Liver (tissue), 3 donors: Measurements from ENCODE around the gene CCDC187.

Source experiments
- CTCF ChIP-seq: fragments of 150-350 bp; IDR thresholded peaks from 2 replicates; pipeline ENCODE4 v1.5.1; 2017; ENCODE audit warnings: improper control_type of control experiment, low read depth, low read length; ENCODE audit not compliant: missing input control
- EGR1 ChIP-seq, 2 donors: IDR thresholded peaks; 2 replicates each; pipeline ENCODE4 v1.6.1; 2016 to 2018; ENCODE audit warnings: antibody characterized with exemption in 2 of 2, low read depth in 2 of 2
- FOXA1 ChIP-seq: IDR thresholded peaks from 2 replicates; pipeline ENCODE4 v1.6.1; 2016; ENCODE audit warnings: antibody characterized with exemption
- GABPA ChIP-seq, 2 donors: IDR thresholded peaks in 1 of 2; conservative IDR thresholded peaks in 1 of 2; 2 replicates each; pipeline ENCODE4 v1.6.1; 2016; ENCODE audit warnings: antibody characterized with exemption in 2 of 2, mild to moderate bottlenecking in 1 of 2, moderate library complexity in 1 of 2
- JUND ChIP-seq, 2 donors: IDR thresholded peaks; 2 replicates each; pipeline ENCODE4 v1.6.1; 2016; ENCODE audit warnings: antibody characterized with exemption in 2 of 2
- MAX ChIP-seq: IDR thresholded peaks from 2 replicates; pipeline ENCODE4 v1.6.1; 2016; ENCODE audit warnings: antibody characterized with exemption
- NR2F2 ChIP-seq: IDR thresholded peaks from 2 replicates; pipeline ENCODE4 v1.6.1; 2016; ENCODE audit warnings: antibody characterized with exemption
- RAD21 ChIP-seq, 2 donors: IDR thresholded peaks; 2 replicates each; pipeline ENCODE4 v1.6.1; 2016; ENCODE audit warnings: antibody characterized with exemption in 2 of 2, mild to moderate bottlenecking in 2 of 2
- RXRA ChIP-seq, 2 donors: IDR thresholded peaks; 2 replicates each; pipeline ENCODE4 v1.6.1; 2017 to 2018; ENCODE audit warnings: antibody characterized with exemption in 2 of 2, mild to moderate bottlenecking in 1 of 2
- SP1 ChIP-seq: IDR thresholded peaks from 2 replicates; pipeline ENCODE4 v1.6.1; 2018; ENCODE audit warnings: antibody characterized with exemption, mild to moderate bottlenecking
- TAF1 ChIP-seq: conservative IDR thresholded peaks from 2 replicates; pipeline ENCODE4 v1.6.1; 2016; ENCODE audit warnings: antibody characterized with exemption, mild to moderate bottlenecking
- ZBTB33 ChIP-seq: IDR thresholded peaks from 2 replicates; pipeline ENCODE4 v1.6.1; 2016; ENCODE audit warnings: antibody characterized with exemption
- TF ChIP-seq, protein P1 (sequence below): IDR thresholded peaks from 2 replicates; pipeline ENCODE4 v1.6.1; 2016; ENCODE audit warnings: antibody characterized with exemption, mild to moderate bottlenecking
- donor health status: healthy.
- donor health status: healthy.

DNA sequence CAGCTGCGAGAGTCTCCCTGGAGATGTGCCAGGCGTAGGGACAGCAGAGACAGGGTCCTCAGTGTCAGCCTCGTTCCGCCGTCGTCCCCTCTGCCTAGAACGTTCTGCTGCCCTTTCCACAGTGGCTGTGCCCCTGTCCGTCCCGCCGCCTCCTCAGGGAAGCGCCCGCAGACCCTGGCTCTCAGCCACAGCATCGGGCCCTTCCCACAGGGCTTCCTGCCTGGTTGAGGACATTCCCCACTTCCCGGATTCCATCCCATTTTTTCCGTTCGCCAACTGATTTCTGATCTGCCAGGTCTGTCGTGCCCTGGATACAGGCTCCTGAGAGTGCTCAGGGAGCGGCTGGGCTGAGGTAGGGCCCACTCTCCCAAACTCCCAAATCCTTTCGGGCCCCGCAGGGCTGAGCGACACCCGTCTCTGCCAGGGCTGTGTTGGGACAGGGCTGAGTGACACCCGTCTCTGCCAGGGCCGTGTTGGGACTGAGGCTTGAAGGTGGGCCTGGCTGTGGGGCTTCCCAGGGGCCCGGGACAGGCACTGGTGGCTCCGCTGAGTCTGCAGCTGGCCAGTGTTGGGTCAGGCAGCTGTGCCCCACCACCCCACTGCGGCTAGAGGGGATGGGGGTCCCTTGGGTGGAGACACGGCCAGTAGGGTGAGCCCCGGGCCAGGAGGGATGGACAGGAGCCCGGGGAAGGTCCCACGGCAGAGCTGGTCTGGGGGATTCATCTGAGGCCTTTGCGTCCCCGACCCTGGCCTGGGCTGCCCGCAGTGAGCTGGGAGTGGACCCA lies 43.8 kb upstream of the CCDC187 start:
- TF ChIP-seq CTCF = no peak
- no peak for TF ChIP-seq MAX
- TF ChIP-seq, protein P1, sequence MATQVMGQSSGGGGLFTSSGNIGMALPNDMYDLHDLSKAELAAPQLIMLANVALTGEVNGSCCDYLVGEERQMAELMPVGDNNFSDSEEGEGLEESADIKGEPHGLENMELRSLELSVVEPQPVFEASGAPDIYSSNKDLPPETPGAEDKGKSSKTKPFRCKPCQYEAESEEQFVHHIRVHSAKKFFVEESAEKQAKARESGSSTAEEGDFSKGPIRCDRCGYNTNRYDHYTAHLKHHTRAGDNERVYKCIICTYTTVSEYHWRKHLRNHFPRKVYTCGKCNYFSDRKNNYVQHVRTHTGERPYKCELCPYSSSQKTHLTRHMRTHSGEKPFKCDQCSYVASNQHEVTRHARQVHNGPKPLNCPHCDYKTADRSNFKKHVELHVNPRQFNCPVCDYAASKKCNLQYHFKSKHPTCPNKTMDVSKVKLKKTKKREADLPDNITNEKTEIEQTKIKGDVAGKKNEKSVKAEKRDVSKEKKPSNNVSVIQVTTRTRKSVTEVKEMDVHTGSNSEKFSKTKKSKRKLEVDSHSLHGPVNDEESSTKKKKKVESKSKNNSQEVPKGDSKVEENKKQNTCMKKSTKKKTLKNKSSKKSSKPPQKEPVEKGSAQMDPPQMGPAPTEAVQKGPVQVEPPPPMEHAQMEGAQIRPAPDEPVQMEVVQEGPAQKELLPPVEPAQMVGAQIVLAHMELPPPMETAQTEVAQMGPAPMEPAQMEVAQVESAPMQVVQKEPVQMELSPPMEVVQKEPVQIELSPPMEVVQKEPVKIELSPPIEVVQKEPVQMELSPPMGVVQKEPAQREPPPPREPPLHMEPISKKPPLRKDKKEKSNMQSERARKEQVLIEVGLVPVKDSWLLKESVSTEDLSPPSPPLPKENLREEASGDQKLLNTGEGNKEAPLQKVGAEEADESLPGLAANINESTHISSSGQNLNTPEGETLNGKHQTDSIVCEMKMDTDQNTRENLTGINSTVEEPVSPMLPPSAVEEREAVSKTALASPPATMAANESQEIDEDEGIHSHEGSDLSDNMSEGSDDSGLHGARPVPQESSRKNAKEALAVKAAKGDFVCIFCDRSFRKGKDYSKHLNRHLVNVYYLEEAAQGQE = no peak
- no peak for TF ChIP-seq TAF1
- no peak for TF ChIP-seq GABPA (IDR thresholded peaks at IDR 0.05 in 1 of 2, conservative IDR thresholded peaks at IDR 0.05 in 1 of 2)
- no peak for TF ChIP-seq EGR1 (IDR thresholded peaks at IDR 0.05; ENCODE audit: low read depth in 2 of 2)
- TF ChIP-seq JUND (IDR thresholded peaks at IDR 0.05) = no peak
- TF ChIP-seq RAD21 (IDR thresholded peaks at IDR 0.05) = no peak
- TF ChIP-seq SP1 = no peak
- no peak for TF ChIP-seq FOXA1
- TF ChIP-seq RXRA (IDR thresholded peaks at IDR 0.05) = no peak
- TF ChIP-seq ZBTB33 = no peak
- no peak for TF ChIP-seq NR2F2
